RPMI7951 (cell line): Measurements from ENCODE around the gene SIM1. TPM values are rescaled to one million over a fixed set of nuclear protein-coding genes. Genes with fewer than 3 reads are reported as not detected.
"Not testable (repeated sequence)": the region's sequence is repeated elsewhere in the genome, so short reads cannot be mapped to it uniquely, and the experiment has no call there.

Experiments
- DNase-seq: peaks from one replicate; pipeline ENCODE4 v3.0.0-alpha.2; 2012; ENCODE audit warnings: low read depth
- total RNA-seq: library from RNA; depleted of rRNA; stranded (reverse); fragments of >200 nt; shearing (Covaris generic); gene quantifications from 2 replicates; pipeline ENCODE4 v1.2.3, GENCODE V29; 2014

Gene SIM1
- total RNA-seq, 1 experiment from 2014 or later = not detected

- DNase-seq = peak; percentile 15
Observed at GRCh38 chr6:100426744-100427338, 37.9 kb downstream of the SIM1 start.

- peak; percentile 23 for DNase-seq
Observed at GRCh38 chr6:100426241-100426640, 38.5 kb downstream of the SIM1 start.

GRCh38 chr6:100420711-100421110, 44.0 kb downstream of the SIM1 start:
- DNase-seq = no peak

GRCh38 chr6:100417036-100417435, 47.7 kb downstream of the SIM1 start:
- no peak for DNase-seq

GRCh38 chr6:100415768-100416167, 49.0 kb downstream of the SIM1 start:
- no peak for DNase-seq

- no peak for DNase-seq
Observed at GRCh38 chr6:100412872-100413271, 51.8 kb downstream of the SIM1 start.

- no peak for DNase-seq
Observed at GRCh38 chr6:100404051-100404450, 60.7 kb downstream of the SIM1 start.

GRCh38 chr6:100393493-100393892, 71.2 kb downstream of the SIM1 start:
- DNase-seq = no peak

- DNase-seq = no peak
Observed at GRCh38 chr6:100392423-100392822, 72.3 kb downstream of the SIM1 start.

GRCh38 chr6:100388868-100389519, 75.7 kb downstream of the SIM1 start:
- no peak for DNase-seq

- no peak for DNase-seq
Observed at GRCh38 chr6:100382767-100383195, 81.9 kb downstream of the SIM1 start.

- no peak for DNase-seq
Observed at GRCh38 chr6:100382031-100382430, 82.7 kb downstream of the SIM1 start.

- no peak for DNase-seq
Observed at GRCh38 chr6:100381111-100381510, 83.6 kb downstream of the SIM1 start.

- no peak for DNase-seq
Observed at GRCh38 chr6:100379386-100379785, 85.3 kb downstream of the SIM1 start.

GRCh38 chr6:100378576-100378975, 86.1 kb downstream of the SIM1 start:
- DNase-seq = no peak

GRCh38 chr6:100376103-100376502, 88.6 kb downstream of the SIM1 start:
- DNase-seq = no peak

- no peak for DNase-seq
Observed at GRCh38 chr6:100372326-100373091, 92.2 kb downstream of the SIM1 start.

GRCh38 chr6:100371591-100371990, 93.1 kb downstream of the SIM1 start:
- DNase-seq = no peak

GRCh38 chr6:100370265-100370664, 94.5 kb downstream of the SIM1 start:
- DNase-seq = no peak

GRCh38 chr6:100366419-100366818, 98.3 kb downstream of the SIM1 start:
- DNase-seq = no peak

- DNase-seq = no peak
Observed at GRCh38 chr6:100363651-100364050, 101.1 kb downstream of the SIM1 start.

GRCh38 chr6:100354736-100355641, 109.7 kb downstream of the SIM1 start:
- DNase-seq = not testable (repeated sequence)
